ENCODE measurements around the gene NUP214.

NUP214 gene

DNA sequence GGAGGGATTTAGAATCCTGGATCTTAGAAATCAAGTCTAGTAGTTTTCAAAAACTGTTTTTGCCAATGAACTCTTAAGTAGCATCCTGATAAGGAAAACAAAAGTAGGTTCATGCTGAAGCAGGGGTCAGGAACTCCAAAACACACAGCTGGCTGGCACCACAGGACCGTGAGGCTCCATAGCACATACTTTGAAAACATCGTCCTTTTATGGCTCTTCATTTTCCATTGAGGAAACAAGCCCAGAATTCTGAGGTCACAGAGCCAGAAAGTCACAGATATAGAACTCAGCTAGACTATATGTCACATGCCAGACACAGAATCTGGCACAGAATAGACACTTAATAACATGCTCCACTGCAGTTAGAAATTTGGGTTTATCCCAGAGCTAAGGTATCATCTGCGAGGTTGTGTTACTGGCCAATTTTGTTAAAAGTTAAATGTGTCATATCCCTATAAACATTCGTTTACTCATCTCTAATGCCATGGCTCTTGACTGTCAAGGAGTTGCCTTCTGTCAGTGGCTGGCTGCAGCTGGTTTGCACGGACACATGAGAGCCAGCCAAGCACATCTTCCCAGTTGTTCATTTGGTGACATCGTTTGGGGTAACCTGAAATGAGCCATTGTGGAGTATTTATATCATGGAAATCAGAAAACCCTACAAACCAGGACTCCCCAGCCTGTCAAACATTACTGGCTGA is 92.1 kb downstream of the NUP214 start:
- Histone ChIP-seq H3K9me3 (ENCODE audit: control insufficient read depth, low read length) (peaks cover under 1% of the 10 kb centered on the region), H3K27ac (ENCODE audit: low read depth, low read length, severe bottlenecking) (no peak overlapping the region), H3K4me1 (ENCODE audit: control insufficient read depth, insufficient read depth, low read length, poor library complexity, severe bottlenecking) (no peaks in the 10 kb centered on the region), H3K36me3 (ENCODE audit: control insufficient read depth, insufficient read depth, low read length) (peaks cover 55% of the 10 kb centered on the region), H3K4me3 (ENCODE audit: extremely low read depth, insufficient read depth, low read length, poor library complexity, severe bottlenecking) (no peak overlapping the region)
- WGBS, 2 experiments (ENCODE audit: insufficient coverage in 2 of 2) = 85 to 98% methylated on average over 4 to 5 of the region's 6 CpGs

DNA sequence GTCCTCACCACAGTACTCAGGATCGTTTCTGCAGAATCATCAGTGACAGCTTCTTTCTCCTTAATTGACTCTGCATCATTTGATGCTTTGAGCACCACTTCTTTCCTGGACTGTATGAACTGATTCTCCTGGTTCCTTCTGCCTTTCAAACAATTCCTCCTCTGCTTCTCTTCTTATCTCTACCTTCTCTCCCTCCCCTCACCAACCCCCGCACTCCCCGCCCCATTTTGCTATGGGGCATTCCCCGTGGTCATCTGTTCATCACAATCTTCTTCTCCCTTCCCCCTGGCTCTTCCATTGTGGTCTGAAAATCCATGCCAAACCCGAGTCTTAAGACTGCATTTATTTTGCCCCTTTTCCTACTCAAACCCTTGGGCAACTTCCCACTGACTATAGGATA is 93.0 kb downstream of the NUP214 start:
- Histone ChIP-seq H3K36me3 (ENCODE audit: control insufficient read depth, insufficient read depth, low read length) (peaks cover 56% of the 10 kb centered on the region), H3K4me3 (ENCODE audit: extremely low read depth, insufficient read depth, low read length, poor library complexity, severe bottlenecking) (no peak overlapping the region), H3K4me1 (ENCODE audit: control insufficient read depth, insufficient read depth, low read length, poor library complexity, severe bottlenecking) (no peaks in the 10 kb centered on the region), H3K9me3 (ENCODE audit: control insufficient read depth, low read length) (no peaks in the 10 kb centered on the region), H3K27ac (ENCODE audit: low read depth, low read length, severe bottlenecking) (no peak overlapping the region)
- WGBS, 2 experiments (ENCODE audit: insufficient coverage in 2 of 2) = 75 to 100% methylated on average over 3 to 4 of the region's 5 CpGs

DNA sequence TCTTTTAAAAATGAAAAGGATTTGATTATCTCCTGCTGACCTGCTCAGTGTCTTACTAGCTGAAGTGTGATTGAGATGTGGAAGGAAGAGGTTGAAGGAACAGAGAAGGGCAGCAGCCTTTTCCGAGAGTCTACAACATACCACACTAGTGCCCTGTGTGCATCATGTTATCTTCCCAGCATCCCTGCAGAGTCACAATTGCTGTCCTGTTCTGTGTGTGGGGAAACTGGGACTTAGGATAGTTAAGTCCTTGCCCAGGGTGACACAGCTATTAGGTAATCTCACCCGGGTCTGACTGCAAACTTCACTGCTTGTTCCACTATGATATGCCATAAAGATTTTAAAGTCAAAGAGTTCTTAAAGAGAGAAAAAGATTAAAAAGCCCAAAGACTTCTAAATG is 95.1 kb downstream of the NUP214 start:
- Histone ChIP-seq H3K9me3 (ENCODE audit: control insufficient read depth, low read length) (no peaks in the 10 kb centered on the region), H3K4me3 (ENCODE audit: extremely low read depth, insufficient read depth, low read length, poor library complexity, severe bottlenecking) (no peak overlapping the region)

DNA sequence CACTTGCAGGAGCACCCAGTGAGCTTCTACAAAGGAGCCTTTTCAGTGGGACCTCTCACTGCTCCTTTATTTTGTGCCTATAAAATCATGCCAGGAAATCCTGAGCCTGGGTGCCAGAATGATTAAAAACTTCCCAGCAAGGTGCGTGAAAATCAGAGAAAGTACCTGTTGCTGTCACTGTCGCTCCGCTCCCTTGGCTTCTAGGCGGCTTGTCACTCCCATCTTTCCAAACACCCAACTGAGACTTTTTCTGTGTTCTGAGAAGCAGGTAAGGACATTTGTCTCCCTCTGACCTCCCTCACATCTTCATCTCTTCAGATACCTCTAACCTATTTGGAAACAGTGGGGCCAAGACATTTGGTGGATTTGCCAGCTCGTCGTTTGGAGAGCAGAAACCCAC is 97.1 kb downstream of the NUP214 start:
- Histone ChIP-seq H3K4me1 (ENCODE audit: control insufficient read depth, insufficient read depth, low read length, poor library complexity, severe bottlenecking) (no peaks in the 10 kb centered on the region), H3K36me3 (ENCODE audit: control insufficient read depth, insufficient read depth, low read length) (peaks cover 47% of the 10 kb centered on the region), H3K27ac (ENCODE audit: low read depth, low read length, severe bottlenecking) (no peak overlapping the region), H3K4me3 (ENCODE audit: extremely low read depth, insufficient read depth, low read length, poor library complexity, severe bottlenecking) (no peak overlapping the region), H3K9me3 (ENCODE audit: control insufficient read depth, low read length) (no peaks in the 10 kb centered on the region)
- WGBS, 2 experiments (ENCODE audit: insufficient coverage in 2 of 2) = 98 to 100% methylated on average over 4 to 6 of the region's 6 CpGs

More for the DNA sequence above, 95.1 kb downstream of the NUP214 start:
- Histone ChIP-seq H3K4me1 (ENCODE audit: control insufficient read depth, insufficient read depth, low read length, poor library complexity, severe bottlenecking) (no peaks in the 10 kb centered on the region), H3K36me3 (ENCODE audit: control insufficient read depth, insufficient read depth, low read length) (peaks cover 42% of the 10 kb centered on the region), H3K27ac (ENCODE audit: low read depth, low read length, severe bottlenecking) (no peak overlapping the region)
- 86 to 100% methylated on average over 1 of the region's 2 CpGs for WGBS, 2 experiments (ENCODE audit: insufficient coverage in 2 of 2)

DNA sequence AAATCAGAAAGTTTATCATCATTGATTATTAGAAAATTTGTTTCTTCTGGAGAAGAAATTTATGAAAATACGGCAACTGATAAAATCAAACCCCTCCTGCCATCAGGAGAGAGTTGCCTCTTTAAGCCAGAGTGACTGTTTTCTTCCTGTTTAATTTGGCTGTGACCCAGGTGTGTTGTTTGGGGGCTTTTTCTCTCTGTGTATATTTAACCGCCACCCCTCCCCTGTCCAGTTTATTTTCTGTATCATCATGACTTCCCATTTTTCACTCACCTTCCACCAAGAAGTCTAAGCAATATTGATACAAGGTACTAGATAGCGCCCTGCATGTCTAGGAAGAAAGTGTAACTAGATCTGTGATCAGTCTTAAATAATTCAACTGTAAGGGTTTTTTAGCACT is 100.8 kb downstream of the NUP214 start:
- Histone ChIP-seq H3K27ac (ENCODE audit: low read depth, low read length, severe bottlenecking) (no peak overlapping the region), H3K9me3 (ENCODE audit: control insufficient read depth, low read length) (no peaks in the 10 kb centered on the region), H3K4me1 (ENCODE audit: control insufficient read depth, insufficient read depth, low read length, poor library complexity, severe bottlenecking) (no peaks in the 10 kb centered on the region), H3K36me3 (ENCODE audit: control insufficient read depth, insufficient read depth, low read length) (peaks cover 56% of the 10 kb centered on the region), H3K4me3 (ENCODE audit: extremely low read depth, insufficient read depth, low read length, poor library complexity, severe bottlenecking) (no peak overlapping the region)
- no CpG with 5 or more reads among the region's 3 CpGs for WGBS, 2 experiments (ENCODE audit: insufficient coverage in 2 of 2)

DNA sequence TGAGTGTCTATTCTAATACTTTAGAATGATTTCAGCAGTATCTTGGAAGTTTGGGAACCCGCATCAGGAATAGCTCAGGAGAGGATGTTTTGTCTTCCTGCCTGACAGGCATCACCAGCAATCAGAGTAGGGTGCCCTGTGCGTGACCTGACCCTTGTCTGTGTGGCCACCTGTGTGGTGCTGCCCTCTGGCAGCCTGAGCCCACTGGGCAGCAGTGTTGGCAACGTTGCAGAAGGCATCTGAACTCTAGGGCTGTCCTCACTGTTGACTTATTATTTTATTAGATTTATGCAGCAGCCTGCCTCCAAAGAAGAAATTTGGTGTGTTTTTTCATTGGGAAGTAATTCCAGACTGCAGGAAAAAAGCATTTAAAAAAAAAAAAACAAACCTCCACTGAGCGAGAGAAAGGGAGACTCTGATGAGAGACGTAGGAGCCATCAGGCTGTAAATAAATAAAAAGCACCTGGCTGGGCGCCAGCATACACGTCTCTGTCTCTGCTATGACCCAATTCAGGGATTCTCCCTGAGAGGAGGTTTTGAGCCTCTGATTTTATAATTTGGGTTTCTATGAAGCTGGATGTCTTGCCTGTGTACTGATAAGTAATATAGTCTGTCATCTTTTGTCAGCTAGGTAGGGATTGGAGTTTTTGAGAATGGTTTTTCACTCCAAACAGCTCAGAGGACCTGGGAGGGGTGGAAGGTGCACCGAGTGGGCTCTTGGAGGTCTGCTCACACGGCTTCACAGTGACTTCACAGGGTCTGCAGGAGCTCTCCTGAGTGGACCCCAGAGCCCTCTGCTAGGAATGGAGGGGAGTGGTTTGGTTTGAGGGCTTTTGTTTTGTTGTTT is 101.9 kb downstream of the NUP214 start:
- H3K9me3 ChIP-seq (ENCODE audit: control insufficient read depth, low read length) = no peaks in the 10 kb centered on the region
- WGBS, 2 experiments (ENCODE audit: insufficient coverage in 2 of 2) = 87 to 91% methylated on average over 6 to 8 of the region's 9 CpGs
- no peak overlapping the region for H3K27ac ChIP-seq (ENCODE audit: low read depth, low read length, severe bottlenecking)
- no peaks in the 10 kb centered on the region for H3K4me1 ChIP-seq (ENCODE audit: control insufficient read depth, insufficient read depth, low read length, poor library complexity, severe bottlenecking)
- peaks cover 64% of the 10 kb centered on the region for H3K36me3 ChIP-seq (ENCODE audit: control insufficient read depth, insufficient read depth, low read length)
- H3K4me3 ChIP-seq (ENCODE audit: extremely low read depth, insufficient read depth, low read length, poor library complexity, severe bottlenecking) = no peak overlapping the region

DNA sequence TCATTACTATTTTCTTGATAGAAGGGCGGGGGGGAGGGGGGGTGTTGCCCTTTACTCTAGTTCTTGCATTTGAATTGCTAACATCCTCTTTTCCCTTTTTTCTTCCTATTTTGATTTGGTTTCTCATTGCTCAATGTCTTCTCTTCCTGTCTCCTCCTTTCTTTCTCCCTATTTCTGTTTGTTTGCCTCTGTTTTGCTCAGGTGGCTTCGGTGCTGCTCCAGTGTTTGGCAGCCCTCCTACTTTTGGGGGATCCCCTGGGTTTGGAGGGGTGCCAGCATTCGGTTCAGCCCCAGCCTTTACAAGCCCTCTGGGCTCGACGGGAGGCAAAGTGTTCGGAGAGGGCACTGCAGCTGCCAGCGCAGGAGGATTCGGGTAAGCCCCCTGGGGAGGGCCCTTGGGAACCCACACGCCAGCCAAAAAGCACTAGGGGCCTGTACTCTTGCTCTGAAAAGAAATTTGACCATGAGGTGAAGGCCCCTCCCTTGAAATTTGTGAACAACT is 102.6 kb downstream of the NUP214 start:
- no peak overlapping the region for H3K27ac ChIP-seq (ENCODE audit: low read depth, low read length, severe bottlenecking)
- WGBS, 2 experiments (ENCODE audit: insufficient coverage in 2 of 2) = 85 to 87% methylated on average over 7 to 8 of the region's 9 CpGs
- no peak overlapping the region for H3K4me3 ChIP-seq (ENCODE audit: extremely low read depth, insufficient read depth, low read length, poor library complexity, severe bottlenecking)
- no peaks in the 10 kb centered on the region for H3K4me1 ChIP-seq (ENCODE audit: control insufficient read depth, insufficient read depth, low read length, poor library complexity, severe bottlenecking)
- H3K9me3 ChIP-seq (ENCODE audit: control insufficient read depth, low read length) = no peaks in the 10 kb centered on the region
- H3K36me3 ChIP-seq (ENCODE audit: control insufficient read depth, insufficient read depth, low read length) = peaks cover 65% of the 10 kb centered on the region

DNA sequence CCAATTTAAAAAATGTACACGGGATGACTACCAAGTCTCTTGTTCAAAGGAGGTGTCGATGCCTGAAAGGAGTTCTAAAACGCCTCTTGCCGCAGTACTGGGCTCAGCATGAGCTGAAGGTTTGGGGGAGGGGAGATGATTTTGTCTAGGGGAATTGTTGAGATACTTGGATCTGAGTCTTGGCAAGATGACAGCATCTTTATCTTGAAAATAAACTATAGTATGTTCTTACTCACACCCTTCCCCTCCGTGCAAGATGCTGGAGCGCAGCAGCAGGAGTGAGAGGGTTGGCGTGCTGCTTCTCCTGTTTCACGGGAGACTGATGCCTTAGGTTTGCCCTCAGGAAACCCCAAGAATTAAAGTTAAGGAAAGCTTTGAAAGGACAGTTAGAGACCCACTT is 103.6 kb downstream of the NUP214 start:
- Histone ChIP-seq H3K36me3 (ENCODE audit: control insufficient read depth, insufficient read depth, low read length) (peaks cover 70% of the 10 kb centered on the region), H3K4me1 (ENCODE audit: control insufficient read depth, insufficient read depth, low read length, poor library complexity, severe bottlenecking) (no peaks in the 10 kb centered on the region), H3K4me3 (ENCODE audit: extremely low read depth, insufficient read depth, low read length, poor library complexity, severe bottlenecking) (no peak overlapping the region), H3K9me3 (ENCODE audit: control insufficient read depth, low read length) (no peaks in the 10 kb centered on the region), H3K27ac (ENCODE audit: low read depth, low read length, severe bottlenecking) (no peak overlapping the region)
- WGBS, 2 experiments (ENCODE audit: insufficient coverage in 2 of 2) = 91 to 96% methylated on average over 5 to 7 of the region's 8 CpGs

DNA sequence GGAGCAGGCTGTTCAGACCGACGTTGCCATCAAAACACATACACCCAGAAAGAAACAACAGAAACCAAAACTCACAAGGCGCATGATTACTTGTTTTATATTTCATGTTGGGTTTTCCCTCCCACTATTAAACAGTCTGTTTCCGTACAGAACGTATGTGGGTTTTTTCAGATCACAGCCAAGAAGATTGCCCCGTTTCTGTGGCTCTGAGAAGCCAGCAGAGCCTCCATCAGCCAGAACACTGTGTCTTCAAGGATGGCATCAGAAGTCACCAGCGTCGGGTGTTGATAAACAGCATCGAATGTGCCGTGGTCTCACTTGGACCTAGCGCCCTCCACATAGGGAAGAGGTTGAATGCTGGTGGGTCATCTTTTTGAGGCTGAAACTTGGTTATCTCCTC is 108.2 kb downstream of the NUP214 start:
- Histone ChIP-seq H3K9me3 (ENCODE audit: control insufficient read depth, low read length) (no peaks in the 10 kb centered on the region), H3K4me3 (ENCODE audit: extremely low read depth, insufficient read depth, low read length, poor library complexity, severe bottlenecking) (no peak overlapping the region), H3K36me3 (ENCODE audit: control insufficient read depth, insufficient read depth, low read length) (peaks cover 63% of the 10 kb centered on the region), H3K27ac (ENCODE audit: low read depth, low read length, severe bottlenecking) (no peak overlapping the region), H3K4me1 (ENCODE audit: control insufficient read depth, insufficient read depth, low read length, poor library complexity, severe bottlenecking) (peaks cover 10% of the 10 kb centered on the region)
- 95 to 98% methylated on average over 9 to 11 of the region's 11 CpGs for WGBS, 2 experiments (ENCODE audit: insufficient coverage in 2 of 2)

DNA sequence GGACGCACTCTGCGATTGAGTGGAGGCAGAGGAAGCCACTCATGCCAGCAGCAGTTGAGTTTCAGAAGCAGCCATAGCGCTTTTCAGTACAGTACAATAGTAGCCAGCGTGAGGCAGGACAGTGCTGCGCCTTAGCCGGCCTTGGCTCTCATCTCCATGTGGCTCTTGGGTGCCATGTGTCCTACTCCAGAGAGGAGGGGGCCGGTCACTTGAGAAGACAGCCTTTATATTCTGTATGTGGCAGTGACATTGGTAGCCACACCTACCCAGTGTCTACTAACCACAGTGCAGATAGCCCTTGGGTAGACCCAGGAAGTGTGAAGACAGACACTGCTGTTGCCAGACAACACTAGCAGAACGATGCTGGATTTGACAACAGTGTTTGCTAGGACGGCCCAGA is 108.6 kb downstream of the NUP214 start:
- H3K27ac ChIP-seq (ENCODE audit: low read depth, low read length, severe bottlenecking) = no peak overlapping the region
- H3K9me3 ChIP-seq (ENCODE audit: control insufficient read depth, low read length) = no peaks in the 10 kb centered on the region
- H3K36me3 ChIP-seq (ENCODE audit: control insufficient read depth, insufficient read depth, low read length) = peaks cover 59% of the 10 kb centered on the region
- peaks cover 14% of the 10 kb centered on the region for H3K4me1 ChIP-seq (ENCODE audit: control insufficient read depth, insufficient read depth, low read length, poor library complexity, severe bottlenecking)
- WGBS, 2 experiments (ENCODE audit: insufficient coverage in 2 of 2) = 96% methylated on average over 8 of the region's 9 CpGs
- no peak overlapping the region for H3K4me3 ChIP-seq (ENCODE audit: extremely low read depth, insufficient read depth, low read length, poor library complexity, severe bottlenecking)
